ENCODE data around the gene EXO1.

DNA sequence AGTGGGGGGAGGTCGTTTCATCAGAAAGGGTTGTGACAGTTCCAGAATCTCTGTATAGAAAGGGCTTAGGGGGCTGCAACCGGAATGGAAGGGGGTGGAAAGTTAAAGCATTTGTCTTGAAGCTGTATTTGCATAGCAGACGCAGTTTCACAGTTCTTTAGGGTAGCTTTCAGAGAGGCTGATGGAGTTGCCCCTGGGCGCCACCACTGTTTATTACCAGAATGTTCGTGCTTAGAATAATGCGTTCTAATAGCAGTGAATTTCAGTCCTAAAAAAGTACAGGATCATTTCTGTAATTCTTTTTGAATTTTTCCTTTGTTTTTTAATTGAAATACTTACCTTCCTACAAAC is 1.3 kb downstream of the EXO1 start:
- TF ChIP-seq, protein P1, sequence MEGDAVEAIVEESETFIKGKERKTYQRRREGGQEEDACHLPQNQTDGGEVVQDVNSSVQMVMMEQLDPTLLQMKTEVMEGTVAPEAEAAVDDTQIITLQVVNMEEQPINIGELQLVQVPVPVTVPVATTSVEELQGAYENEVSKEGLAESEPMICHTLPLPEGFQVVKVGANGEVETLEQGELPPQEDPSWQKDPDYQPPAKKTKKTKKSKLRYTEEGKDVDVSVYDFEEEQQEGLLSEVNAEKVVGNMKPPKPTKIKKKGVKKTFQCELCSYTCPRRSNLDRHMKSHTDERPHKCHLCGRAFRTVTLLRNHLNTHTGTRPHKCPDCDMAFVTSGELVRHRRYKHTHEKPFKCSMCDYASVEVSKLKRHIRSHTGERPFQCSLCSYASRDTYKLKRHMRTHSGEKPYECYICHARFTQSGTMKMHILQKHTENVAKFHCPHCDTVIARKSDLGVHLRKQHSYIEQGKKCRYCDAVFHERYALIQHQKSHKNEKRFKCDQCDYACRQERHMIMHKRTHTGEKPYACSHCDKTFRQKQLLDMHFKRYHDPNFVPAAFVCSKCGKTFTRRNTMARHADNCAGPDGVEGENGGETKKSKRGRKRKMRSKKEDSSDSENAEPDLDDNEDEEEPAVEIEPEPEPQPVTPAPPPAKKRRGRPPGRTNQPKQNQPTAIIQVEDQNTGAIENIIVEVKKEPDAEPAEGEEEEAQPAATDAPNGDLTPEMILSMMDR (IDR thresholded peaks at IDR 0.05; ENCODE audit: insufficient read depth, low read length, poor library complexity, severe bottlenecking), result no peak
- no peak for TF ChIP-seq EZH2phosphoT487 (conservative IDR thresholded peaks at IDR 0.05; ENCODE audit: low read length)

All from SU-DHL-6 (cell line).